Loucy (cell line): ENCODE results near the gene PCGF2.

ENCODE experiments used
- H2AFZ ChIP-seq: fragments of 200-600 bp; sonication (generic); 2 replicates; pipeline ENCODE4 v1.6.0; 2016; ENCODE audit warnings: antibody characterized with exemption, mild to moderate bottlenecking, low read length, moderate library complexity
- H3F3A ChIP-seq: fragments of 200-600 bp; 2 replicates; pipeline ENCODE4 v1.6.0; 2016; ENCODE audit warnings: antibody characterized with exemption, low read depth, mild to moderate bottlenecking
- H3K27me3 ChIP-seq: fragments of 200-600 bp; sonication (generic); 2 replicates; pipeline ENCODE4 v1.6.1; 2014; ENCODE audit warnings: low read length, mild to moderate bottlenecking; ENCODE audit not compliant: insufficient read depth, poor library complexity, severe bottlenecking
- H3K36me3 ChIP-seq: fragments of 200-600 bp; sonication (generic); 2 replicates; pipeline ENCODE4 v1.6.1; 2016; ENCODE audit warnings: low read length; ENCODE audit not compliant: insufficient read depth
- H3K4me1 ChIP-seq: fragments of 200-600 bp; sonication (generic); 2 replicates; pipeline ENCODE4 v1.5.1; 2014; ENCODE audit warnings: low read length, mild to moderate bottlenecking; ENCODE audit not compliant: insufficient read depth, poor library complexity, severe bottlenecking
- H3K4me2 ChIP-seq: fragments of 200-600 bp; sonication (generic); 2 replicates; pipeline ENCODE4 v1.6.0; 2014; ENCODE audit warnings: antibody characterized with exemption, low read length, low read depth, mild to moderate bottlenecking; ENCODE audit not compliant: poor library complexity, severe bottlenecking
- H3K4me3 ChIP-seq: fragments of 200-600 bp; sonication (generic); 2 replicates; pipeline ENCODE4 v1.5.1; 2014; ENCODE audit warnings: low read length, mild to moderate bottlenecking, mixed read lengths; ENCODE audit not compliant: poor library complexity, severe bottlenecking
- H3K79me2 ChIP-seq: fragments of 200-600 bp; sonication (generic); 2 replicates; pipeline ENCODE4 v1.6.1; 2014; ENCODE audit warnings: low read length; ENCODE audit not compliant: insufficient read depth
- H3K9ac ChIP-seq: fragments of 200-600 bp; sonication (generic); 2 replicates; pipeline ENCODE4 v1.6.0; 2014; ENCODE audit warnings: mild to moderate bottlenecking, low read depth, low read length, moderate library complexity; ENCODE audit not compliant: poor library complexity, severe bottlenecking
- H3K9me2 ChIP-seq: fragments of 200-600 bp; sonication (generic); replicated peaks from 2 replicates; pipeline ENCODE4 v1.6.1; 2016; ENCODE audit warnings: low read depth, low read length, mixed read lengths
- H3K9me3 ChIP-seq: fragments of 200-600 bp; sonication (generic); 2 replicates; pipeline ENCODE4 v1.6.1; 2014; ENCODE audit warnings: mild to moderate bottlenecking, antibody characterized with exemption, low read length, low read depth; ENCODE audit not compliant: insufficient read depth
- H4K20me1 ChIP-seq: fragments of 200-600 bp; sonication (generic); 2 replicates; pipeline ENCODE4 v1.6.0; 2014; ENCODE audit warnings: antibody characterized with exemption, low read length, mild to moderate bottlenecking; ENCODE audit not compliant: insufficient read depth, poor library complexity, severe bottlenecking
- EZH2phosphoT487 ChIP-seq: fragments of 200-600 bp; IDR thresholded peaks from 2 replicates; pipeline ENCODE4 v1.6.1; 2018; ENCODE audit warnings: antibody characterized with exemption, mild to moderate bottlenecking, moderate library complexity, borderline replicate concordance
- TF ChIP-seq, protein P1 (sequence below): fragments of 200-600 bp; sonication (generic); conservative IDR thresholded peaks from 2 replicates; pipeline ENCODE4 v1.5.1; 2014; ENCODE audit warnings: mild to moderate bottlenecking, antibody characterized with exemption, low read length

PCGF2 gene

GRCh38 chr17:38750044-38750311 is 1.8 kb upstream of the PCGF2 start:
- Histone ChIP-seq H3F3A (peaks cover 11% of the 10 kb centered on the region; the same call in 1 of the 2 replicates), H3K4me1 (peaks cover 45% of the 10 kb centered on the region), H4K20me1 (peaks cover 18% of the 10 kb centered on the region), H3K9me3 (no peaks in the 10 kb centered on the region), H3K9ac (peak overlapping the region; percentile 76), H3K4me2 (peak overlapping the region; percentile 96), H2AFZ (no peak overlapping the region), H3K27me3 (no peaks in the 10 kb centered on the region), H3K9me2 (no peaks in the 10 kb centered on the region), H3K4me3 (peak overlapping the region; percentile 87), H3K36me3 (no peaks in the 10 kb centered on the region), H3K79me2 (peaks cover 51% of the 10 kb centered on the region)
- no peak for TF ChIP-seq EZH2phosphoT487

GRCh38 chr17:38749223-38750043 is 1.3 kb upstream of the PCGF2 start:
- Histone ChIP-seq H3K36me3 (no peaks in the 10 kb centered on the region), H3K79me2 (peaks cover 51% of the 10 kb centered on the region), H3K9me2 (no peaks in the 10 kb centered on the region), H3F3A (peaks cover 11% of the 10 kb centered on the region; the same call in 1 of the 2 replicates), H4K20me1 (peaks cover 18% of the 10 kb centered on the region), H3K27me3 (no peaks in the 10 kb centered on the region), H3K4me3 (peak overlapping the region; percentile 87), H2AFZ (no peak overlapping the region), H3K4me1 (peaks cover 45% of the 10 kb centered on the region), H3K4me2 (peak overlapping the region; percentile 96), H3K9ac (peak overlapping the region; percentile 76), H3K9me3 (no peaks in the 10 kb centered on the region)
- TF ChIP-seq, protein P1, sequence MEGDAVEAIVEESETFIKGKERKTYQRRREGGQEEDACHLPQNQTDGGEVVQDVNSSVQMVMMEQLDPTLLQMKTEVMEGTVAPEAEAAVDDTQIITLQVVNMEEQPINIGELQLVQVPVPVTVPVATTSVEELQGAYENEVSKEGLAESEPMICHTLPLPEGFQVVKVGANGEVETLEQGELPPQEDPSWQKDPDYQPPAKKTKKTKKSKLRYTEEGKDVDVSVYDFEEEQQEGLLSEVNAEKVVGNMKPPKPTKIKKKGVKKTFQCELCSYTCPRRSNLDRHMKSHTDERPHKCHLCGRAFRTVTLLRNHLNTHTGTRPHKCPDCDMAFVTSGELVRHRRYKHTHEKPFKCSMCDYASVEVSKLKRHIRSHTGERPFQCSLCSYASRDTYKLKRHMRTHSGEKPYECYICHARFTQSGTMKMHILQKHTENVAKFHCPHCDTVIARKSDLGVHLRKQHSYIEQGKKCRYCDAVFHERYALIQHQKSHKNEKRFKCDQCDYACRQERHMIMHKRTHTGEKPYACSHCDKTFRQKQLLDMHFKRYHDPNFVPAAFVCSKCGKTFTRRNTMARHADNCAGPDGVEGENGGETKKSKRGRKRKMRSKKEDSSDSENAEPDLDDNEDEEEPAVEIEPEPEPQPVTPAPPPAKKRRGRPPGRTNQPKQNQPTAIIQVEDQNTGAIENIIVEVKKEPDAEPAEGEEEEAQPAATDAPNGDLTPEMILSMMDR: no peak
- no peak for TF ChIP-seq EZH2phosphoT487

DNA sequence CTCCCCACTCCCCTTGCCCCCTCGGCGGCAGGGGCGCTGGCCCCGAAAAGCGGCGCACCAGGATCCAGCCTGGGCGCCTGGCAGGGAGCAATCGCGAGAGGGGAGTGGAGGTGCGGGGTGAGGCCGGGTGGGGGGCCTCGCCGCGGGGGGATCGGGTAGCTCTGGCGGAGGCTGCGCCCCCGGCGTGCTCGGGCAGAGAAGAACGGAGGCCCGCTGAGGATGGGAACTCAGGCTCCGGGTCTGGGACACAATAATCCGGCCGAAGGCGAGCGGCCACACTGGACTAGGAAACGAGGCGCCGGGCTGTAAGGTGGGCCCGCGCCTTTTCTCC is 721 bp upstream of the PCGF2 start:
- no peaks in the 10 kb centered on the region for H3K9me3 ChIP-seq
- no peaks in the 10 kb centered on the region for H3K27me3 ChIP-seq
- peaks cover 11% of the 10 kb centered on the region; the same call in 1 of the 2 replicates for H3F3A ChIP-seq
- H3K36me3 ChIP-seq: no peaks in the 10 kb centered on the region
- no peaks in the 10 kb centered on the region for H3K9me2 ChIP-seq
- H3K4me3 ChIP-seq: peak overlapping the region; percentile 87
- no peak overlapping the region; the same call in 1 of the 2 replicates for H2AFZ ChIP-seq
- peak overlapping the region; percentile 49 for H3K9ac ChIP-seq
- H4K20me1 ChIP-seq: peaks cover 18% of the 10 kb centered on the region
- H3K4me2 ChIP-seq: peak overlapping the region; percentile 96
- TF ChIP-seq, protein P1: no peak
- TF ChIP-seq EZH2phosphoT487: no peak
- peaks cover 48% of the 10 kb centered on the region for H3K79me2 ChIP-seq
- peaks cover 44% of the 10 kb centered on the region for H3K4me1 ChIP-seq
